H1 (cell line): ENCODE data around the gene PFDN1. TPM values are rescaled to one million over a fixed set of nuclear protein-coding genes. Genes with fewer than 3 reads are reported as not detected.

Experiments
- CTCF ChIA-PET: fragments of 300-600 bp; sonication (Branson Sonifier 250); formaldehyde crosslinking; loops from one replicate; lab custom pipeline; 2021; ENCODE audit not compliant: partially characterized antibody; lab: Charles Lee
- POLR2A ChIA-PET: fragments of 300-600 bp; sonication (Branson Sonifier 250); formaldehyde crosslinking; loops from one replicate; lab custom pipeline; 2021; ENCODE audit warnings: inconsistent platforms; ENCODE audit not compliant: partially characterized antibody; lab: Charles Lee
- DNase-seq, 2 experiments: peaks; one replicate each; pipeline versions ENCODE4 v3.0.0 to v3.0.0-alpha.2; 2010 to 2022; ENCODE audit warnings: low spot score in 2 of 2, low read depth in 1 of 2, mixed read lengths in 1 of 2
- FAIRE-seq: peaks from 2 replicates; lab custom pipeline; 2011; peaks lifted over from hg19 to GRCh38; lab: Jason Lieb, UNC
- H2AFZ ChIP-seq: 2 replicates; pipeline ENCODE4 v1.8.1; 2012; ENCODE audit warnings: low read length, inconsistent platforms
- H2AK5ac ChIP-seq: 2 replicates; pipeline ENCODE4 v1.6.1; 2013; ENCODE audit warnings: low read depth, low read length
- H2BK120ac ChIP-seq: replicated peaks from 2 replicates; pipeline ENCODE3; 2013; ENCODE audit warnings: low read depth, low read length, inconsistent platforms
- H2BK12ac ChIP-seq: 2 replicates; pipeline ENCODE4 v1.6.1; 2013; ENCODE audit warnings: low read depth, low read length
- H2BK15ac ChIP-seq: 2 replicates; pipeline ENCODE4 v1.6.1; 2013; ENCODE audit warnings: low read length
- H2BK20ac ChIP-seq: 2 replicates; pipeline ENCODE4 v1.6.1; 2013; ENCODE audit warnings: low read length
- H2BK5ac ChIP-seq: 2 replicates; pipeline ENCODE4 v1.6.1; 2013; ENCODE audit warnings: low read depth, low read length
- H3K14ac ChIP-seq: 2 replicates; pipeline ENCODE4 v1.6.1; 2013; ENCODE audit warnings: inconsistent platforms; ENCODE audit not compliant: insufficient read length
- H3K18ac ChIP-seq: 2 replicates; pipeline ENCODE4 v1.6.1; 2013; ENCODE audit warnings: low read length; ENCODE audit errors: extremely low read depth
- H3K23ac ChIP-seq: 2 replicates; pipeline ENCODE4 v1.6.1; 2013; ENCODE audit warnings: inconsistent platforms; ENCODE audit not compliant: insufficient read length
- H3K23me2 ChIP-seq: 2 replicates; pipeline ENCODE4 v1.6.1; 2013; ENCODE audit warnings: low read depth, low read length
- H3K27ac ChIP-seq: 2 replicates; pipeline ENCODE4 v1.6.1; 2011; ENCODE audit warnings: low read depth, low read length, inconsistent platforms
- H3K27me3 ChIP-seq, 4 experiments: replicated peaks in 1 of 4; 1 replicate in 1 of 4; 2 replicates in 3 of 4; pipeline versions ENCODE4 v1.6.1 to v1.8.1; 2011 to 2013; ENCODE audit warnings: low read length in 3 of 4, mild to moderate bottlenecking in 3 of 4, inconsistent platforms in 2 of 4, mixed read lengths in 2 of 4, moderate library complexity in 1 of 4; ENCODE audit not compliant: control insufficient read depth in 3 of 4, insufficient read depth in 3 of 4; ENCODE audit errors: extremely low read depth in 1 of 4
- H3K36me3 ChIP-seq, 4 experiments: 2 replicates each; pipeline versions ENCODE4 v1.6.1 to v1.8.1; 2011 to 2013; ENCODE audit warnings: mild to moderate bottlenecking in 4 of 4, low read length in 3 of 4, moderate library complexity in 2 of 4, control low read depth in 1 of 4, inconsistent platforms in 1 of 4; ENCODE audit not compliant: insufficient read depth in 4 of 4, control insufficient read depth in 2 of 4
- H3K4ac ChIP-seq: replicated peaks from 2 replicates; pipeline ENCODE3; 2013; ENCODE audit warnings: low read length, low read depth, mixed read lengths, inconsistent platforms; ENCODE audit not compliant: insufficient read length
- H3K4me1 ChIP-seq, 4 experiments: replicated peaks in 1 of 4; 1 replicate in 1 of 4; 2 replicates in 3 of 4; pipeline versions ENCODE4 v1.6.1 to v1.8.1; 2011 to 2013; ENCODE audit warnings: low read length in 3 of 4, inconsistent platforms in 2 of 4, mixed read lengths in 1 of 4; ENCODE audit not compliant: insufficient read depth in 4 of 4, control insufficient read depth in 3 of 4
- H3K4me2 ChIP-seq, 2 experiments: 2 replicates each; pipeline versions ENCODE4 v1.6.1 to v1.8.1; 2011 to 2013; ENCODE audit warnings: low read depth in 2 of 2, low read length in 2 of 2, control low read depth in 1 of 2, inconsistent platforms in 1 of 2, mild to moderate bottlenecking in 1 of 2; ENCODE audit not compliant: insufficient read depth in 1 of 2
- H3K4me3 ChIP-seq, 4 experiments: fragments of 200-600, 300-600 bp in 1 of 4; sonication (generic), shearing (Covaris generic), sonication (Bioruptor Twin) in 1 of 4; 2 replicates each; pipeline versions ENCODE4 v1.5.1 to v1.8.1; 2011 to 2016; ENCODE audit warnings: low read length in 4 of 4, low read depth in 3 of 4, control low read depth in 2 of 4, inconsistent platforms in 2 of 4, mild to moderate bottlenecking in 2 of 4, mixed read lengths in 1 of 4, moderate library complexity in 1 of 4; ENCODE audit not compliant: insufficient read depth in 2 of 4; ENCODE audit errors: extremely low read depth in 1 of 4
- H3K56ac ChIP-seq: replicated peaks from 2 replicates; pipeline ENCODE3; 2013; ENCODE audit warnings: low read depth, mild to moderate bottlenecking, mixed read lengths, low read length, inconsistent platforms; ENCODE audit not compliant: insufficient read length
- H3K79me1 ChIP-seq: 2 replicates; pipeline ENCODE4 v1.6.1; 2013; ENCODE audit warnings: low read depth, low read length, control low read depth
- H3K79me2 ChIP-seq, 2 experiments: 2 replicates each; pipeline versions ENCODE4 v1.6.1 to v1.8.1; 2012 to 2013; ENCODE audit warnings: low read length in 2 of 2, mild to moderate bottlenecking in 2 of 2, inconsistent platforms in 1 of 2; ENCODE audit not compliant: insufficient read depth in 2 of 2, control insufficient read depth in 1 of 2
- H3K9ac ChIP-seq, 4 experiments: replicated peaks in 1 of 4; 1 replicate in 1 of 4; 2 replicates in 3 of 4; pipeline versions ENCODE4 v1.6.1 to v1.8.1; 2011 to 2013; ENCODE audit warnings: low read depth in 3 of 4, low read length in 3 of 4, control low read depth in 2 of 4, mild to moderate bottlenecking in 2 of 4, moderate library complexity in 2 of 4, inconsistent platforms in 1 of 4; ENCODE audit errors: extremely low read depth in 1 of 4
- H3K9me3 ChIP-seq, 2 experiments: 2 replicates each; pipeline versions ENCODE4 v1.6.1 to v1.8.1; 2012 to 2013; ENCODE audit warnings: mild to moderate bottlenecking in 2 of 2, moderate library complexity in 2 of 2, control low read depth in 1 of 2, inconsistent platforms in 1 of 2, low read depth in 1 of 2, low read length in 1 of 2, mixed read lengths in 1 of 2; ENCODE audit not compliant: insufficient read depth in 2 of 2
- H4K20me1 ChIP-seq, 2 experiments: replicated peaks in 1 of 2; 2 replicates each; pipeline versions ENCODE3 to v1.8.1; 2011 to 2013; ENCODE audit warnings: inconsistent platforms in 2 of 2, low read length in 2 of 2, mild to moderate bottlenecking in 1 of 2; ENCODE audit not compliant: insufficient read depth in 2 of 2, control insufficient read depth in 1 of 2
- H4K5ac ChIP-seq: 2 replicates; pipeline ENCODE4 v1.6.1; 2013; ENCODE audit warnings: low read length, low read depth, mixed read lengths, inconsistent platforms; ENCODE audit not compliant: insufficient read length
- H4K8ac ChIP-seq: 2 replicates; pipeline ENCODE4 v1.8.0; 2013; ENCODE audit warnings: mild to moderate bottlenecking, moderate library complexity, low read length, inconsistent platforms; ENCODE audit not compliant: insufficient read depth; ENCODE audit errors: extremely low read depth
- H4K91ac ChIP-seq: replicated peaks from 2 replicates; pipeline ENCODE3; 2013; ENCODE audit warnings: low read length, mixed read lengths, inconsistent platforms; ENCODE audit not compliant: insufficient read length
- RBBP5 ChIP-seq: IDR thresholded peaks from 2 replicates; pipeline ENCODE4 v1.7.1; 2012; ENCODE audit warnings: low read depth, mild to moderate bottlenecking, inconsistent platforms, low read length, moderate library complexity, borderline replicate concordance
- RXRA ChIP-seq: IDR thresholded peaks from 2 replicates; pipeline ENCODE4 v1.6.1; 2011; ENCODE audit warnings: low read depth, mild to moderate bottlenecking, low read length, moderate library complexity; ENCODE audit not compliant: insufficient read depth
- SIX5 ChIP-seq: IDR thresholded peaks from 2 replicates; pipeline ENCODE4 v1.6.1; 2011; ENCODE audit warnings: mild to moderate bottlenecking, low read depth, low read length
- SP4 ChIP-seq: IDR thresholded peaks from 2 replicates; pipeline ENCODE4 v1.6.1; 2012; ENCODE audit warnings: low read length, inconsistent platforms
- TAF7 ChIP-seq: optimal IDR thresholded peaks from 2 replicates; pipeline ENCODE3; 2011; ENCODE audit warnings: low read depth, mild to moderate bottlenecking, inconsistent platforms, low read length, moderate library complexity, borderline replicate concordance
- WGBS, 2 experiments: shearing (Covaris generic) in 1 of 2; methylation state at CpG; one replicate each; pipeline versions ENCODE4 v1.1.6 to v1.1.7; 2013 to 2015; ENCODE audit warnings: low lambda C conversion rate in 2 of 2, mixed read lengths in 2 of 2, inconsistent platforms in 1 of 2, low coverage in 1 of 2, missing lambda C conversion rate in 1 of 2; ENCODE audit not compliant: insufficient replicate concordance in 2 of 2, insufficient coverage in 1 of 2, insufficient read length in 1 of 2; ENCODE audit errors: extremely low coverage in 1 of 2, missing lambda C conversion rate in 1 of 2; 5-methylcytosine and 5-hydroxymethylcytosine counted together
- polyA plus RNA-seq, 7 experiments: library from polyadenylated mRNA; depleted of rRNA in 3 of 7; stranded (reverse) in 5 of 7; unstranded in 2 of 7; fragments of >200 nt in 5 of 7; fragments of 200-250 nt in 2 of 7; gene quantifications; 1 replicate in 5 of 7; 2 replicates in 1 of 7; 4 replicates in 1 of 7; pipeline versions ENCODE4 v1.2.1 to v1.2.3, GENCODE V29; 2011 to 2013; ENCODE audit warnings: missing spikeins in 2 of 7, mixed read lengths in 2 of 7
- total RNA-seq: library from RNA; stranded (reverse); fragmentation: NEBNext Ultra II Directional; extraction: Animal tissue kit (Norgen Biotek cat#: 25700); gene quantifications from 2 replicates; pipeline ENCODE4 v1.2.1, GENCODE V29; 2021

PFDN1 gene
- total and polyA plus RNA-seq, 2 of the 8 experiments (the other 6 are each of a cell fraction or from before 2014, with no cell fraction given) = 53.0 to 89.6 TPM

DNA sequence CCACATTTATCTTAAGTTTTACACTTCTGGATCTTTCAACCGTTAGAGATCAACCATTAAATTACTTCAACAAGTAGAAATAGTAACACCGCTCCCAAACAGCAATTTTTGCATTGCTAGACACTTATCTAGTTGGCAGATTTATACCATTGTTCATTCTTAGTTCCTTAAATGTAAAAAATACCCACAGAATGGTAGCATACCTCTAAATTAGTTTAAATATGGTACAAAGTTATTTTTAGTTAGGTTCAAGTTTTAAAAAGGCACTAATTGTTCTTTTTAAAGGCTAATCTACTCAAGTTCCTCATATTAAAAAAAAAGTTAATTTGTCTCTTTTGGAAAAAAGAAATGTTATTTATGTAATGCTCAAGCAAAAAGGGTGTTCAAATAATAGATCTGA is 8.1 kb downstream of the PFDN1 start:
- FAIRE-seq (no peak), DNase-seq (no peak)
- H3K56ac ChIP-seq = no peak overlapping the region
- POLR2A ChIA-PET = interaction anchor here (1.6 kb wide), 1 partner anchor 10 kb away, joined by 4 read pairs; no protein-coding TSS in a partner anchor
- H2BK12ac ChIP-seq = no peak overlapping the region
- H4K5ac ChIP-seq = no peak overlapping the region
- H2BK20ac ChIP-seq = no peak overlapping the region
- H4K8ac ChIP-seq = no peak overlapping the region
- H3K23me2 ChIP-seq = no peaks in the 10 kb centered on the region; the same call in 1 of the 2 replicates
- H2BK5ac ChIP-seq = no peak overlapping the region
- no peak overlapping the region for H3K4me2 ChIP-seq
- no peak overlapping the region for H3K14ac ChIP-seq
- H3K9me3 ChIP-seq = no peaks in the 10 kb centered on the region
- WGBS, 2 experiments = 90% methylated on average over 2 of the region's 2 CpGs; no CpG with 5 or more reads in 1 of the 2 experiments
- H3K27me3 ChIP-seq = no peaks in the 10 kb centered on the region
- H3K27ac ChIP-seq = no peak overlapping the region
- no peaks in the 10 kb centered on the region for H3K4me1 ChIP-seq
- TF ChIP-seq SIX5 (no peak), RBBP5 (no peak), RXRA (no peak), SP4 (no peak), TAF7 (no peak)
- no peak overlapping the region for H2BK120ac ChIP-seq
- peaks cover 0 to 4% (median 0%) of the 10 kb centered on the region in 4 experiments; a peak in 2 of 8 replicates for H3K36me3 ChIP-seq
- H3K18ac ChIP-seq = no peak overlapping the region
- no peak overlapping the region for H2AK5ac ChIP-seq
- peaks cover 4% of the 10 kb centered on the region in 2 experiments for H4K20me1 ChIP-seq
- H3K79me2 ChIP-seq = peaks cover 0 to 89% of the 10 kb centered on the region in 2 experiments; a peak in 3 of 4 replicates
- CTCF ChIA-PET = interaction anchor here (0.9 to 1.4 kb wide), 4 partner anchors 26 to 58 kb away, joined by 3 read pairs; no protein-coding TSS in a partner anchor
- no peak overlapping the region for H3K23ac ChIP-seq
- H2AFZ ChIP-seq = no peak overlapping the region
- no peak overlapping the region for H3K4me3 ChIP-seq
- no peak overlapping the region for H3K9ac ChIP-seq
- no peaks in the 10 kb centered on the region for H3K79me1 ChIP-seq
- H3K4ac ChIP-seq = no peak overlapping the region
- H4K91ac ChIP-seq = no peak overlapping the region
- no peak overlapping the region for H2BK15ac ChIP-seq
